Measurements from ENCODE around the gene SPRR1A. TPM values are rescaled to one million over a fixed set of nuclear protein-coding genes. Genes with fewer than 3 reads are reported as not detected.

The SPRR1A gene
- total and polyA plus RNA-seq, 2 experiments from 2014 or later, result not detected

DNA sequence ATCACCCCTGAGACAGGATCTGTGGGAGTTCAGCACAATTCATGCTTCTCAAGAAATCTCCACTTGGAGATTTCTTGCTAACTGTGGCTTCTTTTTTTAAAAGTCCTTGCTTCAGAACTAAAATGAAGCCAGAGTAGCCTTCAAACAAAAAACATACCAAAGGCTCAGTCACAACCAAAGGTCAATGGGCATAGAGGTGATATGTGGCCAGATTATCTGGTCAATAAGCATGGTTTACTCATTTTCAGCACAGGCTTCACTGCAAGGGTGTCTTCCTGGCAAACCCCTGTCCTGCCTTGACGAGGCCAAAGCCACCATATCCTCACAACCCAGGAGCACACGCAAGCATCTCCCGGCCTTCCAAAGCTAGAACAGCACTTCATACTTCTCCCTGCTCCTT, 24.6 kb upstream of the SPRR1A start:
- Histone ChIP-seq H3K4me1 (ENCODE audit: low read depth) (no peaks in the 10 kb centered on the region), H3K9me3 (ENCODE audit: low read depth) (no peaks in the 10 kb centered on the region), H3K27me3 (no peaks in the 10 kb centered on the region), H3K4me3 (no peak overlapping the region), H3K36me3 (no peaks in the 10 kb centered on the region), H3K27ac (no peak overlapping the region)
- TF ChIP-seq, protein P1, sequence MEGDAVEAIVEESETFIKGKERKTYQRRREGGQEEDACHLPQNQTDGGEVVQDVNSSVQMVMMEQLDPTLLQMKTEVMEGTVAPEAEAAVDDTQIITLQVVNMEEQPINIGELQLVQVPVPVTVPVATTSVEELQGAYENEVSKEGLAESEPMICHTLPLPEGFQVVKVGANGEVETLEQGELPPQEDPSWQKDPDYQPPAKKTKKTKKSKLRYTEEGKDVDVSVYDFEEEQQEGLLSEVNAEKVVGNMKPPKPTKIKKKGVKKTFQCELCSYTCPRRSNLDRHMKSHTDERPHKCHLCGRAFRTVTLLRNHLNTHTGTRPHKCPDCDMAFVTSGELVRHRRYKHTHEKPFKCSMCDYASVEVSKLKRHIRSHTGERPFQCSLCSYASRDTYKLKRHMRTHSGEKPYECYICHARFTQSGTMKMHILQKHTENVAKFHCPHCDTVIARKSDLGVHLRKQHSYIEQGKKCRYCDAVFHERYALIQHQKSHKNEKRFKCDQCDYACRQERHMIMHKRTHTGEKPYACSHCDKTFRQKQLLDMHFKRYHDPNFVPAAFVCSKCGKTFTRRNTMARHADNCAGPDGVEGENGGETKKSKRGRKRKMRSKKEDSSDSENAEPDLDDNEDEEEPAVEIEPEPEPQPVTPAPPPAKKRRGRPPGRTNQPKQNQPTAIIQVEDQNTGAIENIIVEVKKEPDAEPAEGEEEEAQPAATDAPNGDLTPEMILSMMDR (IDR thresholded peaks at IDR 0.05; ENCODE audit: low read depth, low read length), result no peak
- DNase-seq (ENCODE audit: low read depth in 1 of 2, low spot score in 1 of 2), result no peak

- no peaks in the 10 kb centered on the region for H3K4me1 ChIP-seq (ENCODE audit: low read depth)
- no peaks in the 10 kb centered on the region for H3K36me3 ChIP-seq
- no peaks in the 10 kb centered on the region for H3K27me3 ChIP-seq
- TF ChIP-seq, protein P1 (IDR thresholded peaks at IDR 0.05; ENCODE audit: low read depth, low read length), result no peak
- no peaks in the 10 kb centered on the region for H3K9me3 ChIP-seq (ENCODE audit: low read depth)
- no peak overlapping the region for H3K4me3 ChIP-seq
- no peak for DNase-seq (ENCODE audit: low read depth in 1 of 2, low spot score in 1 of 2)
- H3K27ac ChIP-seq, result no peak overlapping the region
Observed at GRCh38 chr1:152959801-152960451, 24.0 kb upstream of the SPRR1A start.

DNA sequence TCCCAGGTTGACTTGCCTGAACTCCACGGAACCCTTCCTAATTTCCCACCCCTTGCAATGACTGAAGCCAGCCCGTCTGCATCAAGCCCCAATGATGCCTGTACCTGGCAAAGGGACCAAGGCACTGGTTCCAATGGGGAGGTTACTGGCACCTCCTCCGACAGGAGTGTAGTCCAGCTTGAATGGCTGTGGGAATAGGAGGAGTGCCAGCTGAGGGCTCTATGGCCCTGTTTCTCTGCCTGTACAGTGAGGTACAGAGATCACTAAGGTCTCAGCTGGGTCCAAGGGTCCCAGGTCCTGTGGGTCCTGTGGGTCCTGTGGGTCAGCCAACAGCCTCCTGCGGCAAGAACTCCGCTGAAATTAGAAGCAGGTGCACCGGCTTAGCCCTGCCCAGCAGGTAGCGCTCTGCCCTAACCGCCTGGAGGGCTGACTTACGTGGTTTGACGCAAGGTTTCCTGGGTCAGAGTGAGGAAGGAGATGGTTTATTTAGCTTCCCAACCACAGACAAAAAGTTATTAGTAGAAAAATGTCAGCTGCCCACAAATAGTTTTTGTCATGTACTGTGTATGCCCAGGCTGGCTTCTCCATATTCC, 23.3 kb upstream of the SPRR1A start:
- TF ChIP-seq, protein P1 (IDR thresholded peaks at IDR 0.05; ENCODE audit: low read depth, low read length), result no peak
- DNase-seq (ENCODE audit: low read depth in 1 of 2, low spot score in 1 of 2), result no peak
- H3K9me3 ChIP-seq (ENCODE audit: low read depth), result no peaks in the 10 kb centered on the region

DNA sequence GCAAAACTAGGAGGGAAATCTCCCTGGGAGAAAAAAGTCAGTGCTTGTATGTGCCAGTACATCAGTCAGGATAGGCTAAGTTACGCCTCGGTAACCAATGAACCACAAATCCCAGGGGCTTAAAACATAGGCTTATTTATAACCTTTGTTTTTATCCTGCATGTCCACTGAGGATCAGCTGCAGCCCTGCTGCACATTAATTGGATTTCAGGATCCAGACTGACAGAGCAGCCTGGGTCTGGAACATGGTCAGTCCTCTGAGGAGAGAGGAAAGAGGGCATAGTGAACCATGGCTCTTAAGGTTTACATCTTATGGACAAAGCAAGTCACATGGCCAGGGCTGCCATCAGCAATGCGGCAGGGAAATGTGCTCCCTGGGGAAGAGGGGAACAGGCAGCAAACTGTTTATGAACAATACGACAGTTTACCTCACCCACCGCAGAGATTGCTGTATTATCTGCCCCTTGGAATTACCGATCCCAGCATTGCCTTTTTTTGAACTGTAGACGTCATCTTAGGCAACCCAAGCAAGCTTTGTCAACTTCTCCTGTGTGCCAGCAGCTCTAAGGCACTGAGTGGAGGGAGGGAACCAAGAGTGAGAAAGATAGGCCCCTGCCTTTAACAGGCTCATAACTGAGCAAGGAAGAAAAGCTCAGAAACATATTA, 22.5 kb upstream of the SPRR1A start:
- Histone ChIP-seq H3K4me3 (no peak overlapping the region), H3K27me3 (no peaks in the 10 kb centered on the region), H3K27ac (no peak overlapping the region), H3K36me3 (no peaks in the 10 kb centered on the region), H3K9me3 (ENCODE audit: low read depth) (no peaks in the 10 kb centered on the region), H3K4me1 (ENCODE audit: low read depth) (no peaks in the 10 kb centered on the region)
- TF ChIP-seq, protein P1 (IDR thresholded peaks at IDR 0.05; ENCODE audit: low read depth, low read length), result no peak
- no peak for DNase-seq (ENCODE audit: low read depth in 1 of 2, low spot score in 1 of 2)

More for the DNA sequence above, 23.3 kb upstream of the SPRR1A start:
- H3K36me3 ChIP-seq, result no peaks in the 10 kb centered on the region
- H3K4me3 ChIP-seq, result no peak overlapping the region
- no peak overlapping the region for H3K27ac ChIP-seq
- no peaks in the 10 kb centered on the region for H3K4me1 ChIP-seq (ENCODE audit: low read depth)
- H3K27me3 ChIP-seq, result no peaks in the 10 kb centered on the region

- H3K27me3 ChIP-seq, result no peaks in the 10 kb centered on the region
- no peaks in the 10 kb centered on the region for H3K36me3 ChIP-seq
- no peak overlapping the region for H3K27ac ChIP-seq
- H3K4me1 ChIP-seq (ENCODE audit: low read depth), result no peaks in the 10 kb centered on the region
- DNase-seq (ENCODE audit: low read depth in 1 of 2, low spot score in 1 of 2), result no peak
- no peak overlapping the region for H3K4me3 ChIP-seq
- no peaks in the 10 kb centered on the region for H3K9me3 ChIP-seq (ENCODE audit: low read depth)
- TF ChIP-seq, protein P1 (IDR thresholded peaks at IDR 0.05; ENCODE audit: low read depth, low read length), result no peak
Observed at GRCh38 chr1:152962876-152963415, 20.9 kb upstream of the SPRR1A start.
